Measurements from ENCODE around the gene TMEM168.

Gene TMEM168

GRCh38 chr7:112726076-112726475 lies 64.1 kb downstream of the TMEM168 start:
- DNase-seq (ENCODE audit: low read depth): no peak
- no peak for TF ChIP-seq CTCF (IDR thresholded peaks at IDR 0.05; ENCODE audit: low read depth, low read length, missing control alignments)
- no peak overlapping the region for H3K4me3 ChIP-seq (ENCODE audit: low read depth, low read length)

- H3K4me3 ChIP-seq (ENCODE audit: low read depth, low read length): no peak overlapping the region
- no peak for DNase-seq (ENCODE audit: low read depth)
- TF ChIP-seq CTCF (IDR thresholded peaks at IDR 0.05; ENCODE audit: low read depth, low read length, missing control alignments): no peak
These were observed 66.8 kb downstream of the TMEM168 start for GRCh38 chr7:112723416-112723815.

- TF ChIP-seq CTCF (IDR thresholded peaks at IDR 0.05; ENCODE audit: low read depth, low read length, missing control alignments): no peak
- no peak overlapping the region for H3K4me3 ChIP-seq (ENCODE audit: low read depth, low read length)
- no peak for DNase-seq (ENCODE audit: low read depth)
These were observed 68.8 kb downstream of the TMEM168 start for GRCh38 chr7:112721366-112721765.

GRCh38 chr7:112715525-112715924 lies 74.7 kb downstream of the TMEM168 start:
- no peak for TF ChIP-seq CTCF (IDR thresholded peaks at IDR 0.05; ENCODE audit: low read depth, low read length, missing control alignments)
- no peak for DNase-seq (ENCODE audit: low read depth)
- H3K4me3 ChIP-seq (ENCODE audit: low read depth, low read length): no peak overlapping the region

- DNase-seq (ENCODE audit: low read depth): no peak
- TF ChIP-seq CTCF (IDR thresholded peaks at IDR 0.05; ENCODE audit: low read depth, low read length, missing control alignments): no peak
- no peak overlapping the region for H3K4me3 ChIP-seq (ENCODE audit: low read depth, low read length)
These were observed 75.3 kb downstream of the TMEM168 start for GRCh38 chr7:112714917-112715316.

Measured in GM12864 (cell line).